GM21390 (cell line): ENCODE measurements around the gene GRM7.

Experiments used
- ATAC-seq: cut with Tn5 transposase; IDR thresholded peaks from one replicate; pipeline ENCODE4 v1.9.1; 2021; ENCODE audit not compliant: unreplicated experiment

The GRM7 gene

DNA sequence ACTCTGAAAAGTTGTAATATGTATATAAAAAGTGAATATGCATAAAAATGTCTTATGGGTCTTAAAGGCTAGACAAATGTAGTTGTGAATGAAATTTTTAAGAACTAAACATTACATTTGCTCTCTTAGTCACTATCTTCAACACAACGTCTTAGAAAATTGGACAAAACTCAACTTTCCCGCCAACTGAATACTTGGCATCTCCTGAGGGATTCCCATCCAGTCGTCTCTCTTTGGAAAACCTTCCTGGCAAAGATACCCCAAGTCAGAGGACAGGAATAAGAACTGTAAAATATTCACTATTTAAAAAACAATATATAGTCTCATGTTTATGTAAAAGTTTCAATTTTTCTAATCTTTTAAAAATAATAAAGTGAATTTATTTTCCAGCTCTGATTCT, 354.8 kb downstream of the GRM7 start:
- no peak for ATAC-seq

DNA sequence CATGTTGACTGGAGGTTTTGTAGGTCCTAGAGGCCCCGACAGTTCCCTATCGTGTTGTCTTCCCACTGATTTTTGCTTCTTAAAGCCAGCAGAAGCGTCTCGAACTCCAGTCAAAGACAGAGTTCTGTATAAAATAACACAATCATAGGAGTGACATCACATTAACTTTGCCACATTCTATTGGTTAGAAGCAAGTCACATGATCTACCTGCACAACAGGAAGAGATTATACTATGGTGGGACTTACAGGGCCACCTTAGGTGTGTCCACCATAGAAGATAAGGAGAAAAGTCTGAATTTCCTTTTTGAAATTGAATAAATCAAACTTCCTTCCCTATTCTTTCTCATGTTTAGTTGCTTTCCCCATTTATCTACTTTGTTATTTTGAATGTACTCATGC, 365.5 kb downstream of the GRM7 start:
- no peak for ATAC-seq

DNA sequence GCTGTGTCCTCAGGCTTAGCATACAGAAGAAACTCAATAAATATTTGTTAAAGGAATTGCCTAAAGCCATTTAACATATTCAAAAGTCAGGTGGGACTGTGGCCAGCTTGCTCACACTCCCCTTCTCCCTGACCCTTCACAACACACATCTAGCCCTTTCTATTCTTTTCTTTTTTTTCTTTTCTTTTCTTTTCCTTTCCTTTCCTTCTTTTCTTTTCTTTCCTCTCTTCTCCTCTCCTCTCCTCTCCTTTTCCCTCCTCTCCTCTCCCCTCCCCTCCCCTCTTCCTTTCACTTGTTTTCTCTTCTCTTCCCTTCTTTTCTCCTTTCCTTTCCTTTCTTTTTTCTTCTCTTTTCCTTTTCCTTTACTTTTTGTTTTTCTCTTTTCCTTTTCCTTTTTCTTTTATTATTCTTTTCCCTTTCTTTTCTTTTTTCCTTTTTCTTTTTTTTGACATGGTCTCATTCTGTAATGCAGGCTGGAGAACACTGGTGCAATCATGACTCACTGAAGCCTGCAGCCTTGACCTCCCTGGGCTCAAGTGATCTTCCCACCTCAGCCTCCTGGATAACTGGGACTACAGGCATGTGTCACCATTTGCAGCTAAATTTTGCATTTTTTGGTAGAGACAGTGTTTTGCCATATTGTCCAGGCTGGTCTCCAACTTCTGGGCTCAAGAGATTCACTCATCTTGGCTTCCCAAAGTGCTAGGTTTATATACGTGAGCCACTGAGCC, 377.8 kb downstream of the GRM7 start:
- no peak for ATAC-seq

DNA sequence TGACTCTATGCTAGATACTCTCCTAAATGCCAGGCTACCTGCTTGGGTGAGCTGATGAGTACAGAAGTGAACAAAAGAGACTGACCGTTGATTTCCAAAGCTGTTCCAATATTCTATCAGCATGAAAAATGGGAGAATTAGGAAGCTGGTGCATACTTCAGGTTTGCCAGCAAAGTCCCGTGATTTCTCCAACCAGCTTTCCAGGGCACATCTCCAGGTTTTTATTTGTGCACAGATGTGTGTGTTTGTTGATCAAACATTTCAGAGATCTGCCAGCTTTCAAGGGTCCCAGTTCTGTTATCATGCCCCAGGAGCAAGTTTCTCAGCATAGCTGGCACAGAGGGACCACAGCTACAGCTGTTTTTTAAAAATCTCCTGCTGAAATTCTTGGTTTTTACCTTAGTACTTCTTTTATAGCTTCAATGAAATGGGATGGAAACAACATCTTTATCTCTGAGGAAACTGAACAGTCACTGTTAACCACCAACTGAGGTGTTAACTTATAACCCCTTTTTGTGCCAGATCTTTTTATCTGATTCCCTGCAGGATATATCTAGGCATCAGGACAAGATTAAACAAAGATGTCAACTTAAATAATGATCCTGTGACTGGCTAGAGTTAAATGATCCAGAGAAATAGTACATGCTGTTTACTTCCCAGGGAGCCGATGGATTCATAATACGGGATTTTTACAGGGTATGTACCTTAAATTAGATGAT, 380.8 kb downstream of the GRM7 start:
- ATAC-seq = no peak

DNA sequence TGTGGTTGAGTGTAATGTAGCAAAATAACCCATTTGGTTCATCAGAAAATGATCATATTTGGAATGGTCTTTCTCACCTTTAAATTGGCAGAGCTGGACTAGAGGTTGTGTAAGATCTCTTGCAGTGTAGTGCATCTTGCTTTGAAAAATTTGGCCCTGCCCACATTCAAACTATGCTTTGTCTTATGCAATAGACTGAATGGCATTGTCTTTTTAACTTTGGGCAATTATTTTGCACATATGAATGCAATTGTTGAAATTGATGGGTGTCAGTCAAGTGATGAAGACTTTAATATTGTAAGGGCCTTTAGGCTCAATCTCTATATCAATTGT, 381.4 kb downstream of the GRM7 start:
- ATAC-seq = no peak

DNA sequence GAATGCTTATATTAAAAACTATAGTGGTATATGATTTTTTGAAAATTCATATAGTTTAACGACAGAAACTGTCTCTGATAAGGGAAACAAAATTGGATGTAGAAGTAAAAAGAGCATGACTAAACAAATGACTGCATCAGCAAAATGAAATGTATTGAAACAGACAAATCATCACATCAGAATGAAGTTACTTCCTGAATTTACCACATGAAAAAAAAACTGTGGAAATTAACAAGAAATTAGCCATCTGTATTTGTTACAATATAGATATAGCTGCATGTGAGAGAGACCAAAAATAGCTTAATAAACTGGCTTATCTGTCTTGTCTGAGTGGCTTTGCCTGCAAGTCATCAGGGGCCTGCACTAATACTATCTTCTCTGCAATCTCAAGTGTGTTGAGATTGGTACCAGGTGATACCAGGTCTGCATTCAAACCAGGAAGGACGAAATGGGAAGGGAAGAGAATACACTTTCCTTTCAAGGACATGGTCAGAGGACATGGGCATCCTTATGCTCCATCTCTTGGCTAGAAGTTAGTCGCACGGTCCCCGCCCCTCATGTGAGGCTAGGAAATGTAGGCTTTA, 388.7 kb downstream of the GRM7 start:
- ATAC-seq = no peak

DNA sequence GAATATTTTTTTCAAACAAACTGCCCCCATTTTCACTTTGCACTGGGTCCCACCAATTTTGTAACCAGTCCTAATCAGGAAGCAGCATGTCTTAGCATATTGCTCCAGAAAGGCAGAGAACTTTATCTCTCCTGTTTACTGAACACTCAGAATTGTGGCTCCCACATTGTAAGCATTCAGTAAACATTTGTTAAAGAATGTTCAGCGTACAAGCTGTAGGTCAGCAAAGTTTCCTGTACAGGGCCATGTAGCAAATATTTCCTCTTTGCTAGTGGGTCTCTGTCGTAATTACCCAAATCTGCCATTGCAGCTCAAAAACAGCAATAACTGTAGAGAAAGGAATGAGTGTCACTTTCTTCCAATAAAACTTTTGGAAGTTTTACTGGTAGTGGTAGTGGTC, 393.3 kb downstream of the GRM7 start:
- ATAC-seq = no peak

DNA sequence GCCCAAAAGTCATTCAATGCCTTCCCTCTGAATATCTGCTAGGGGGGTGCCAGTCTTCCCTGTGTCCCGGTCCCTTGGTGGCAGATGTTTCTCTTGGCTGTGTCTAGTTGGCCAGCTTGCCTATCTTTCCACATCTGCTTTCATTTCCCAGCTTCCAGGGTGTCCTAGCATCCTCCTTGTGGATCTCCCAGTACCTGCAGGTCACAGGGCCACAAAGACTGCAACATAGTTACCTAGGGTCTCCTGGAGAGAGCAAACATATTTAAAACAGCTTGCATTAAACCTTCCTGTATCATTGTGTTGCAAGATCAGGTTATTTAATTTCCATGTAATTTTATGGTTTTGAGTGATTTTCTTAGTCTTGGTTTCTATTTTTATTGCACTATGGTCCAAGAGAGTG, 400.1 kb downstream of the GRM7 start:
- no peak for ATAC-seq

DNA sequence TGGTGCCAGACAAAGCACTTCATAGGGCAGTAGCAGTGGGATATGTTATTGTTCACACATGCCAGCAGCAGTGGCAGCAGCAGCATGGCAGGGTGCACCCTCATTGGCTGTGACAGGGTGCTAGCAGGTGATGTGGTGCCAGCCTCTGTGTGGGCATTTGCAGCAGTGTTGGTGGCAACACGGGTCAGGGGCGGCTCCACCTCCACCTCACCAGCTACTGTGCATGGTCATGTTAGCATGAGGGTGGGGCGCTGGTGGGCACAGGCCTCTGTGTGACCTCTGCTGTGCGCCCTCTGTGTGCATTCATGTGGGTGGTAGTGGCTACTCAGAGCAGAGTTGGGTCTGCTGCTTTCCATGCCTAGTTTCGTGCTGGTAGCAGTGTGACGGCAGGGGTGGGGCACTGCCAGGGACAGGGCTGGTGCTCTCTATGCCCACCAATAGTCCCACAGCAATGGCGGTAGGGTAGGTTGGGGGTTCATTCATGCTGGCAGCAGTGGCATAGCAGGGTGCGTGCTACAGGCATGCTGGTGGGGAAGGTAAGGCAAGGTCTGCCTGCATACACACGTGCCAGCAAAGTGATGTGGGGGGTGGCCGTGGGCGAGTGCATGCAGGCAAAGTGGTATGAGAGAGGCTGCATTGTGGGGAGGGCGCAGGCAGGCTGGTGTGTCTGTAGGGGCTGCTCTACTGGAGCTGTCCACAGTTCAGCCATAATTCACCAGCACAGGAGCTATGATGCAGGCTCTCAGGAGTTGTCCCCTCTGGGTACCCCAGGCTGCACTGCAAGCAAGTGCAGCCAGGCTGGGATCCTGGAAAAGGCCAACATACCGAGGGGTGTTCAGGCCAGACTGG, 402.7 kb downstream of the GRM7 start:
- no peak for ATAC-seq

DNA sequence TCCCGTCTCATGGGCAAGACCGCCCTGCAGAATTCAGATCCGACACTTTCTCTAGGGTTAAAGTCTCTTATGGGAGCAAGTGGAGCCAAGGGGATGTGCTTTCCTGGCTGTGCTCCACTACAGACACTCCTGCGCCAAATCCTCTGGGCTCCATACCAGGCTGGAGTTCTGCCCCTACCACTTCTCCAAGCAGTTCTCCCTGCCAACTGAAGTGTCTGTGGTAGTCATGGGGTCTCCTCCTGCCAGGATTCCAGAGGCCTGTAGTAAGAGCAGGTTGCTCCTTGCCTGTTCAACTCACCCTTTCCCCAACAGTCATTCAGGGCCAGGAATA, 403.2 kb downstream of the GRM7 start:
- ATAC-seq = no peak

DNA sequence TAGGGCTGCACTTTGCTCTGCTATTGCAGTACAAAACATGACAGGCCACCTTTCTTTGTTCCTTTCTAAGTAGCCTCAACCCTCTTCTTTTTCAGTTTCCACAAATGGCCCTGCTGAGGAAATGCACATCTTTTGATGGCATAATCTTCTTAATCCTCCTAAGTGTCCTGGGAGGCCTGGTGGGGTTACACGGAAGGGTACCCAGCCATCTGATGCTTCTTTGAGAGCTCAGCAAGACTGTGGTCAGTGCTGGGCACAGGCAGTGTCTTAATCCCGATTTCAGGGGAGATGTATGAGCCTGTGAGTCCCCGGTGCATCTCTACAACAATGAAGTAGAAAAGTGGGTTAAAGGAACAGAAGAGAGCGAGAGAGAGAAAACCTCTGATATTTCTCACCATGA, 404.8 kb downstream of the GRM7 start:
- no peak for ATAC-seq

DNA sequence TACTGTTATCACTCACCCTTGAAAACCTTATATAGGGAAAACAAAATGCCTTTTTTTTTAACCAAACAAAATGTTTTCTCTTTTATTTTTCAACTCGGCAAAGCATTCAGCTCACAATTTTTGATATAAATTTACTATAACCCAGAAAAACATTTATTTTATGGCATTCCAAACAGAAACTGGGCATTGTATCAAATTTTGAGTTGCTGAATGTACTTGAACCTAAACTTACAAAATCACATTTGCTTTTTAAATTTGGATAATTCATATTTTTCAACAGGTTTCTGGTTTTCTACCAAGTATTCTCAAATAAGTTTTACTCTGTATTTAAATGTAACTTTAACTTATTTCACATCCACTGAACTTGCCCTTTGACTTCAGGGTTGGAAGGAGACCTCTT, 405.6 kb downstream of the GRM7 start:
- no peak for ATAC-seq

DNA sequence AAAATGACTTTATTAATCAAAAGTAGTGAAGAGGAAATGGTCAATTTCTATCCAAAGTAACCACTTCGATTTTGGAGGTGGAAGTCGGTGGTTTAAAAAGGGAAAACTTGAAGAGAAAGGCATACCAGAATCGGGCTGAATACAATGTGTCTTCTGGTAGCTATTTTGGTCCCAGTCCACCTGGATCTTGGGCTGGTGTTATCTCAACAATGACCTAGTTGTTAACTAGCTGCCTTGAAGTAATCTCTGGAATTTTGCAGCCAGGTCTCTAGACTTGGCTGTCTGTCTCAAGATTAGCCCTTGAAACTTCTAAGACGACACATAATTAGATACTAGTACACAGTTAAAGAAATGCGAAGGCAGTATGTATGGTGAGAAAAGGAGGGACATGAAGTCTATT, 409.8 kb downstream of the GRM7 start:
- ATAC-seq = no peak

DNA sequence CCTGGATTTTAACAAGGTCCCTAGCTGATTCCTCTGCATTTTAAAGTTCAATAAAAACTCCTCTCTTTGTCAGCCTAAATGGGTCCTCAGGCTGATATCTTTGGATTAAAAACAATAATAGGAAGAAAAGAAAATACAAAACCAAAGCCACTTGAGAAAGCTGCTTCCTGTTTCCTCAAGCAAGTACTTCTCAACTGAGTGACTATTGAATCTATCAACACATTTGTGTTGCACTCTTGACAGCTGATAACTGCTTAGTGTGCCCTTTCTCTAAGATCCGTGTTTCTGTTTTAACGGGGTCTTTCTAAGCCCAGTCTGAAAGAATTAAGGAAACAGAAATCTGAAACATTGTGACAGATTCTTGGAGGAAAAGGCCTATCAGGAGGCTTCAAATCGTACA, 410.7 kb downstream of the GRM7 start:
- no peak for ATAC-seq

DNA sequence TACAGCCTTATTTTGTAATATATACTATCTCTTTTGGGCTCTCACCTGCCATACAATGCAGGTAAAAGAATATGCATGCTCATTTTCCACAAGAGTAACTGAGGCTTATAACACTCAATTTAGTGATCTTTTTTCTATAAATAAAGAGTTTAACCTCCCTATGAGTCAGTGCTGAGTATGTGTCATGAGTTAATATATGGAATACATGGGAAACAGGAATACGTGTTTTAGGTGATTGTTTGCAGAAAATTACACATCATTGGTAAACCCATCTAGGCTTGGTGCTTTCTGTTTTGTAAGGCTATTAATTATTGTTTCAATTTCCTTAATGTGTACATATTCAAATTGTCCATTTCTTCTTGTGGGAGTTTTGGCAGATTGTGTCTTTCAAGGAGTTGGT, 411.3 kb downstream of the GRM7 start:
- no peak for ATAC-seq

DNA sequence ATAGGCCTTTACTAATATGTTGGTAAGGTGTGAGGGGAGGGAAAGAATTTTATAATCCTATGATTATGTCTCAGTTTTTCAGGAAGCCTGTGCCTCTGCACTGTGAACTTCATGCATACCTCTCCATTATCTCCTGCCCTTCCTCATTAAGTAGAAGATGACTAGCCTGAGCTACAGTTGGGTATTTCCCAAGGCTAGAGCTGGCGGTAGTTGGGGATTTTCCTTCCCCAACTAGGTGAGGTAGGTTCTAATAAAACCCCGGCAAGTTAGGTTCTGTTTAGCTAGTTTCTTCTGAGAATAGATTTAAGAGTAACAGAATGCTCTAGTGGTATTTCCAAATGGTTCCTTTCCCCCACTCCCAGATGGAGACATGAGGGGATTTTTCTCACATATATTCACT, 414.5 kb downstream of the GRM7 start:
- no peak for ATAC-seq

DNA sequence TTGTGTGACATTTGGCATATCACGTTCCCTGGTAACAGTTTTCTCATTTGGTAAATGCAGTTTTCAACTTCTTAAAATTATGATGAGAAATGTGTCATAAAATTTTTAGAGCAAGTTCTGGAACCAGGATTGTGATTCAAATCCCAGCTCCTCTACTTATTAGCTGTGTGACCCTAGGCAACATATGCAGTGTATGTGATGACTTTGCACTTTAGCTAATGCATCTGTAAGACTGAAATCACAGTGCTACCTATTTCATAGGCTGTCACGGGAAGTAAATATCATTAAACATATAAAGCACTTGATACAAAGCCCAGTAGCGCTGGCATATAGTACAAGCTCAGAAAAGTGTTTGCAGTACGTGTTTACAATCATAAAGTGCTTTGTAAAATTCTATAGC, 419.4 kb downstream of the GRM7 start:
- no peak for ATAC-seq

DNA sequence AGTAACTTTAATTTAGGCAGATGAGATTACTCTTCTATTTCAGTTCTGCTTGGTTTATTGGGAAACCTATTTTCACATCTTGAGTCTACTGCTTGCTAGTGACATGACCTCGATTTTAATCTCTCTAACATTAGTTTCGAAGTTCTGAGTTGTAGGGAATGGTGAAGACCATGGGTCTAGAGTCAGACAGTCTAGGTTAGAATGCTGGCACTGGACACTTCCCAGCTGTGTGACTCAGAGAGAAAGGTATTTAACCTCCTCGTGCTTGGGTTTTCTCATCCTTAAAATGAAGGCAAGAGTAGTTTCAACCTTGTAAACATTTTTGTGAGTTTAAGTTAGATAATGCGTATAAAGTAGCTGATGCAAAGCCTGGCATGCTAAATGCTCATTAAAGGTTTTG, 422.1 kb downstream of the GRM7 start:
- no peak for ATAC-seq

DNA sequence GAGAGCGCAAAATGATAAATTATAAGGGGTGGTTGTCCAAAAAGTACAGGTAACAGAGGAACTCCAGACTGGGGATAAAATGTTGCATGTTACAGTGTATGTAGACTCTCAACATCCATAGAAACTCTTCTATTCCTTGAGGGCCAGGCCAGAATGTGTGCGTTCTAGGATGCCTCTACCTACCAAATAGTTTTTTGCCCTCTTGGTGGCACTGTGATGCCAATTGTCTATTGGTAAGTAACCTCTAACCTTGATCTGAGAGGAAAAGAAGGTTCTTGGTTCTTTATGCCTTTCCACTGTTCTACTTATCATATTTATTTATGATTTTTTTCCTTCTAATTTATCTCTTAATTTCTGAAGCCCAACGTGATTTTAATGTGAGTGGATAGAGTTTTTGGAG, 424.6 kb downstream of the GRM7 start:
- ATAC-seq = no peak

DNA sequence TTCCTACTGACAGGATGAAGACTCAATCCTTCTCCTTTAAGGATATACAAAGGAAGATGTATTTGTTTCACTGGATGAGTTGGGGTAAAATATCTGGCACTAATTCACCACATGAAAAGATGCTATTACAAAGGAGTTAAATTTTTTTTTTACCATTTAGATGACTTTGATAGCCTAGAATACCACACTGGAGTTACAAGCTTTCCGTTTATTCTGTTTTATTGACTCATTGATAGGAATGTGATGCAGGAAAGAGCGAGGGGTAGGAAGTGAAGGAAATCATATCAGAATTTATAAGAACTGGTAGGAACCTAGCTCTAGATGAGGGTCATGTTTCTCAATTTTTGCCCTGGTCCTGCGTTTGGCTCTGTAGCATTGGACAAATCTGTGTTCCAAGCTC, 427.2 kb downstream of the GRM7 start:
- ATAC-seq = no peak

DNA sequence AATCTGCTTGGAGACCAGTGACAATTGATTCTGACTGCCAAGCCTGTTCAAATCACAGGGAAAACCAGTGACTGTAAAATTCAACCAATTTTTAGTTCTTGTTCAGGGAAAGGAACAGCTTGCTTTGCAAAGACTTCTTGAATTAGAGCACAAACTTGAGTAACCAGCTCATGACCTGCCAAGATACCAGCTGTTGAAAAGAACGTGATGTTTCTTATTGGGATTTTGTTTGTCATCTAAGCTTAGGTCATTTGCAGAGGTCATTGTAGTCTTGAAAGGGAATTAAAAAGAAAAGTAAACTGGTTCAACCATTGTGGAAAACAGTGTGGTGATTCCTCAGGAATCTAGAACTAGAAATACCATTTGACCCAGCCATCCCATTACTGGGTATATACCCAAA, 428.2 kb downstream of the GRM7 start:
- no peak for ATAC-seq
